HG02678 (cell line): ENCODE results near the gene MAPKBP1.

ENCODE experiments used
- ATAC-seq: cut with Tn5 transposase; IDR thresholded peaks from one replicate; pipeline ENCODE4 v1.9.1; 2021; ENCODE audit warnings: mild to moderate bottlenecking, moderate library complexity; ENCODE audit not compliant: unreplicated experiment

Gene MAPKBP1

GRCh38 chr15:41780727-41781126 is 6.4 kb downstream of the MAPKBP1 start:
- no peak for ATAC-seq

GRCh38 chr15:41782371-41783282 is 8.3 kb downstream of the MAPKBP1 start:
- ATAC-seq, result no peak

- ATAC-seq, result no peak
Measured at GRCh38 chr15:41783296-41783695, 9.0 kb downstream of the MAPKBP1 start.

- ATAC-seq, result no peak
Measured at GRCh38 chr15:41788262-41788661, 14.0 kb downstream of the MAPKBP1 start.

GRCh38 chr15:41789236-41789635 is 15.0 kb downstream of the MAPKBP1 start:
- ATAC-seq, result no peak

GRCh38 chr15:41789662-41790061 is 15.4 kb downstream of the MAPKBP1 start:
- ATAC-seq, result no peak

GRCh38 chr15:41790169-41790568 is 15.9 kb downstream of the MAPKBP1 start:
- no peak for ATAC-seq

- ATAC-seq, result no peak
Measured at GRCh38 chr15:41790756-41791546, 16.7 kb downstream of the MAPKBP1 start.

GRCh38 chr15:41791547-41791937 is 17.3 kb downstream of the MAPKBP1 start:
- no peak for ATAC-seq

- no peak for ATAC-seq
Measured at GRCh38 chr15:41792000-41792637, 17.8 kb downstream of the MAPKBP1 start.

- ATAC-seq, result no peak
Measured at GRCh38 chr15:41794081-41794480, 19.8 kb downstream of the MAPKBP1 start.

- no peak for ATAC-seq
Measured at GRCh38 chr15:41795996-41796856, 21.9 kb downstream of the MAPKBP1 start.

GRCh38 chr15:41797201-41797944 is 23.1 kb downstream of the MAPKBP1 start:
- no peak for ATAC-seq

- ATAC-seq, result no peak
Measured at GRCh38 chr15:41798607-41799487, 24.6 kb downstream of the MAPKBP1 start.

- no peak for ATAC-seq
Measured at GRCh38 chr15:41799488-41799805, 25.2 kb downstream of the MAPKBP1 start.

GRCh38 chr15:41801185-41801584 is 26.9 kb downstream of the MAPKBP1 start:
- ATAC-seq, result no peak

- no peak for ATAC-seq
Measured at GRCh38 chr15:41801850-41802455, 27.7 kb downstream of the MAPKBP1 start.

GRCh38 chr15:41804361-41804760 is 30.1 kb downstream of the MAPKBP1 start:
- no peak for ATAC-seq
